Heart left ventricle (tissue), 16 donors: Measurements from ENCODE around the gene ZNF488. TPM values are rescaled to one million over a fixed set of nuclear protein-coding genes. Genes with fewer than 3 reads are reported as not detected.

ENCODE experiments used
- ATAC-seq, 4 donors: fragments of 200-7000 bp; cut with Tn5 transposase; one replicate each; pipeline ENCODE4 v1.9.1; 2020 to 2022; ENCODE audit warnings: moderate library complexity in 4 of 4, mild to moderate bottlenecking in 3 of 4, moderate number of reproducible peaks in 1 of 4
- DNase-seq, 5 donors: peaks; one replicate each; pipeline ENCODE4 v3.0.0-alpha.2; 2020
- H3K27ac ChIP-seq, 12 donors: fragments of 200-600 bp; sonication (generic) in 4 of 12; one replicate each; pipeline versions ENCODE4 v1.5.0 to v1.8.0; 2016 to 2022; ENCODE audit warnings: mild to moderate bottlenecking in 2 of 12
- H3K27me3 ChIP-seq, 9 donors: fragments of 200-600 bp; sonication (generic) in 2 of 9; one replicate each; pipeline versions ENCODE4 v1.5.1 to v1.8.0; 2016 to 2022; ENCODE audit warnings: mild to moderate bottlenecking in 3 of 9
- H3K36me3 ChIP-seq, 9 donors: fragments of 200-600 bp; sonication (generic) in 2 of 9; one replicate each; pipeline versions ENCODE4 v1.5.0 to v1.8.0; 2018 to 2022; ENCODE audit warnings: mild to moderate bottlenecking in 2 of 9
- H3K4me1 ChIP-seq, 12 donors: fragments of 200-600 bp; sonication (generic) in 4 of 12; one replicate each; pipeline versions ENCODE4 v1.5.0 to v1.8.0; 2016 to 2022; ENCODE audit warnings: mild to moderate bottlenecking in 3 of 12
- H3K4me3 ChIP-seq, 12 donors: fragments of 200-600 bp; sonication (generic) in 4 of 12; one replicate each; pipeline versions ENCODE4 v1.5.0 to v1.8.0; 2017 to 2022; ENCODE audit warnings: mild to moderate bottlenecking in 9 of 12, moderate library complexity in 4 of 12
- H3K9me3 ChIP-seq, 12 donors: fragments of 200-600 bp; sonication (generic) in 4 of 12; one replicate each; pipeline versions ENCODE4 v1.5.0 to v1.8.0; 2016 to 2022; ENCODE audit warnings: mild to moderate bottlenecking in 1 of 12
- POLR2A ChIP-seq, 2 donors: fragments of 450-650 bp; IDR thresholded peaks; one replicate each; pipeline ENCODE4 v1.6.1; 2017; ENCODE audit warnings: antibody characterized with exemption in 2 of 2, mild to moderate bottlenecking in 2 of 2, moderate library complexity in 2 of 2
- WGBS, 4 donors: extraction: QIAGEN DNeasy Blood & Tissue Kit in 2 of 4; methylation state at CpG; one replicate each; pipeline versions ENCODE4 v1.1.5 to v1.1.7; 2013 to 2018; 5-methylcytosine and 5-hydroxymethylcytosine counted together
- intact Hi-C, 10 donors: fragments of 100-400 bp; cut with DNase I; formaldehyde crosslinking; loops; one replicate each; pipeline versions ENCODE4 v1.11.1 to v1.14.2; 2022
- polyA plus RNA-seq, 2 donors: library from polyadenylated mRNA; stranded (reverse); fragments of 200-250 nt; gene quantifications; one replicate each; pipeline ENCODE4 v1.2.3, GENCODE V29; 2013
- total RNA-seq, 9 donors: library from RNA; depleted of rRNA in 2 of 9; stranded (reverse); fragments of >200 nt in 2 of 9; fragmentation: NEBNext Ultra II Directional in 3 of 9; extraction: Animal tissue kit (Norgen Biotek cat#: 25700) in 3 of 9; gene quantifications; one replicate each; pipeline versions ENCODE4 v1.1.0 to v1.2.4, GENCODE V29; 2016 to 2023
- TF ChIP-seq, protein P1 (sequence below), 12 donors: fragments of 200-600 bp; sonication (generic) in 4 of 12; IDR thresholded peaks; one replicate each; pipeline versions ENCODE4 v1.5.0 to v1.8.0; 2018 to 2022; ENCODE audit warnings: antibody characterized with exemption in 12 of 12, mild to moderate bottlenecking in 5 of 12
- donor health status: ischemic (EF 13 %, LVEDD 7.1; RV severe dilation, severe dysfunction).
- donor health status: healthy with polysubstance abuse.
- donor health status: DM: no; HTN: yes; CAD: no.
- donor health status: DM: no; HTN: no; CAD: no.
- donor health status: ischemic (EF 25% LVEDD 6.9; RV normal size, moderate dysfunction).
- donor health status: ischemic (EF 25% LVEDD 5.7; RV mildly dilated, moderate dysfunction).
- donor health status: healthy.
- donor health status: DM: yes; HTN: yes; CAD: no.
- donor health status: ischemic (EF 35%, LVEDD 5.7; RV mildly dilated, moderate dysfunction).
- donor health status: nonischemic (EF 11% LVEDD 7.7; RV severe dilation, severe dysfunction).
- donor health status: DM: yes; HTN: yes; CAD: no.
- donor health status: PGD.
- donor health status: ischemic (EF 29% LVEDD 5.4; RV normal size, mild dysfunction).
- donor health status: nonischemic (EF 23%, LVEDD 6.1; RV moderate dilation, normal function).

ZNF488 gene
- total and polyA plus RNA-seq, 11 donors: 0.06 to 0.25 (median 0.08) TPM; not detected in 6

DNA sequence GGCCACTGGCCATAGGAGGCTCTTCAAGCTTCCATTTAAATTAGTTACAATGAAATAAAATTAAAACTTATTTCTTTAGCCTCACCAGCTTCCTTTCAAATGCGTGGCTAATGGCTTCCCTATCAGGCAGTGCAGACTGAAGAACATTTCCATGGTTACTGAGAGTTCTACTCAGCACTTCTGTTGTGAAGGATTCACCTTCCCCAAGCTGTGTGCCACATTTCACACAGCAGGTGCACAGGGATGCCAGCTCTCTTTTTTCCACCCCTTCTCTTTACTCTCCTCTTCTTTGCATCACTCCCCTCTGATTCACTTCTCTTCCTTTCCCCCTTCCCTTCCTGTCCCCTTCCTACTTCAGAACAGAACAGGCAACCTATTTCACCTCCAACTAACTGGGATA lies 61.0 kb downstream of the ZNF488 start:
- Histone ChIP-seq H3K27me3 (peaks cover 0 to 16% (median 0%) of the 10 kb centered on the region in 9 donors), H3K4me1 (peaks cover 0 to 13% (median 0%) of the 10 kb centered on the region in 12 donors), H3K27ac (no peak overlapping the region), H3K9me3 (no peaks in the 10 kb centered on the region), H3K36me3 (no peaks in the 10 kb centered on the region), H3K4me3 (no peak overlapping the region)
- DNase-seq (no peak), ATAC-seq (no peak)
- TF ChIP-seq POLR2A (IDR thresholded peaks at IDR 0.05): no peak
- TF ChIP-seq, protein P1, sequence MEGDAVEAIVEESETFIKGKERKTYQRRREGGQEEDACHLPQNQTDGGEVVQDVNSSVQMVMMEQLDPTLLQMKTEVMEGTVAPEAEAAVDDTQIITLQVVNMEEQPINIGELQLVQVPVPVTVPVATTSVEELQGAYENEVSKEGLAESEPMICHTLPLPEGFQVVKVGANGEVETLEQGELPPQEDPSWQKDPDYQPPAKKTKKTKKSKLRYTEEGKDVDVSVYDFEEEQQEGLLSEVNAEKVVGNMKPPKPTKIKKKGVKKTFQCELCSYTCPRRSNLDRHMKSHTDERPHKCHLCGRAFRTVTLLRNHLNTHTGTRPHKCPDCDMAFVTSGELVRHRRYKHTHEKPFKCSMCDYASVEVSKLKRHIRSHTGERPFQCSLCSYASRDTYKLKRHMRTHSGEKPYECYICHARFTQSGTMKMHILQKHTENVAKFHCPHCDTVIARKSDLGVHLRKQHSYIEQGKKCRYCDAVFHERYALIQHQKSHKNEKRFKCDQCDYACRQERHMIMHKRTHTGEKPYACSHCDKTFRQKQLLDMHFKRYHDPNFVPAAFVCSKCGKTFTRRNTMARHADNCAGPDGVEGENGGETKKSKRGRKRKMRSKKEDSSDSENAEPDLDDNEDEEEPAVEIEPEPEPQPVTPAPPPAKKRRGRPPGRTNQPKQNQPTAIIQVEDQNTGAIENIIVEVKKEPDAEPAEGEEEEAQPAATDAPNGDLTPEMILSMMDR (IDR thresholded peaks at IDR 0.05): no peak
- WGBS, 4 donors: 59 to 67% (median 65%) methylated on average over 1 of the region's 1 CpG
- intact Hi-C loops: no loop called here

DNA sequence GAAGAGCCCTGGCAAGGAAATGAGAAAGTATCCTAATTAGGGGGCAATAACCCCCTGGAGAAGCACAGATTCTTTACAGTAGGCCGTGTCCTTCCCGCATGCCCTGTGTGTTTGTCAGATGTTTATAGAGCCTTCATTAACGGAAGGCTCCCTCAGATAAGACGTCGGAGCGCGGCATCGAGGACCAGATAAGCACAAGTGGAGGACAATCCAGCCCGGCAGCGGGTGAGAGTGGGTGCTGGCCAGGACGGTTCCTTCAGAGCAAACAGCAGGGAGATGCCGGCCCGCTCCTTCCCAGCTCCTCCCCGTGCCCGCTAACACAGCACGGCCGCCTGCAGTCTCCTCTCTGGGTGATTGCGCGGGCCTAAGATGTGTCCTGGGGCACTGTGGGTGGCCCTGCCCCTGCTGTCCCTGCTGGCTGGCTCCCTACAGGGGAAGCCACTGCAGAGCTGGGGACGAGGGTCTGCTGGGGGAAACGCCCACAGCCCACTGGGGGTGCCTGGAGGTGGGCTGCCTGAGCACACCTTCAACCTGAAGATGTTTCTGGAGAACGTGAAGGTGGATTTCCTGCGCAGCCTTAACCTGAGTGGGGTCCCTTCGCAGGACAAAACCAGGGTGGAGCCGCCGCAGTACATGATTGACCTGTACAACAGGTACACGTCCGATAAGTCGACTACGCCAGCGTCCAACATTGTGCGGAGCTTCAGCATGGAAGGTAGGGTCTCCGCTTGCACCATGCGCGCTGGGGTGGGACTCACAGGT lies 61.6 kb downstream of the ZNF488 start, which contains the start of gene GDF2:
TSS of gene GDF2 (plus strand) at position 155 of the 762 bp plus-strand sequence. CDS start at position 370, 215 bp downstream.
- no peak within 1 kb of the TSS for H3K27ac ChIP-seq
- peaks cover 0 to 16% (median 0%) of the 10 kb centered on the region in 9 donors for H3K27me3 ChIP-seq
- H3K36me3 ChIP-seq: no peaks in the 10 kb centered on the region
- TF ChIP-seq POLR2A (IDR thresholded peaks at IDR 0.05): no peak
- TF ChIP-seq, protein P1 (IDR thresholded peaks at IDR 0.05): no peak
- H3K4me1 ChIP-seq: peaks cover 0 to 13% (median 0%) of the 10 kb centered on the region in 12 donors
- no peaks in the 10 kb centered on the region for H3K9me3 ChIP-seq
- ATAC-seq (no peak), DNase-seq (no peak)
- intact Hi-C loops: no loop called here
- 59 to 63% (median 63%) methylated on average over 34 to 35 of the region's 35 CpGs for WGBS, 4 donors
- H3K4me3 ChIP-seq: no peak within 1 kb of the TSS

DNA sequence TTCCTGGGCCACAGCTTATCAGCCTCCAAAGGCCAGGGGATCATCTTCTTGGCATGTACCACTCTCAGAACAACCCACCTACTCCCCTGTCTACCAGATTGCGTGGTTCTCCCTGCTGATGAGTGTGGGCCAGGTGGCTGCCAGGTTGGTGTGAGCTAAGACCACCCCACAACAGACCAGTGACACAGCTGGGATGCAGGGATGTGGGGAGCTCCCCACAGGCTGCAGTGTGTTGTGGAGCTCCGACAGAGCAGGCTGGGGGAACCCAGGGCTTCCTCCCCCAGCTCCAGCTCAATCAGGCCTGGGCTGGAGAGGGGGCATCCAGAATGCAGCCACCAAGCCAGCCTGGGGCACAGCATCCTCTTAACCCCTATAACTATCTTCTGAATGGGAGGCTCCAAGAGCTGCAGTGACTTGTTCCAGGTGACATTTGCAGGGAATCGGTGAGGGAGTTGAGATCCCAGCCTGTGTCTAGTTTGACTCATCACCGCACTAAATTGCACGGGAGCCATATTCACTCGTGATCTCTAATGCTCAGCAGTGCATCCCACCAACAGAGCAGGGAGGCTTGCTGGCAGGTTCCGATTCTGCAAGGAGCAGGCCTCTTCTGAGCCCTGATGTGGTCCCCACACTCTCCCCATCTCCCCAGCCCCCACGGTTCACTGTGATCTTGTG lies 62.4 kb downstream of the ZNF488 start:
- no peak for TF ChIP-seq POLR2A (IDR thresholded peaks at IDR 0.05)
- TF ChIP-seq, protein P1 (IDR thresholded peaks at IDR 0.05): no peak
- peaks cover 0 to 16% (median 0%) of the 10 kb centered on the region in 9 donors for H3K27me3 ChIP-seq
- peaks cover 0 to 8% (median 0%) of the 10 kb centered on the region in 12 donors for H3K4me1 ChIP-seq
- H3K9me3 ChIP-seq: no peaks in the 10 kb centered on the region
- no peaks in the 10 kb centered on the region for H3K36me3 ChIP-seq
- WGBS, 4 donors: 64 to 78% (median 76%) methylated on average over 5 to 8 of the region's 8 CpGs
- H3K27ac ChIP-seq: no peak overlapping the region
- intact Hi-C loops: no loop called here
- DNase-seq (no peak), ATAC-seq (peak in 1 of 4 donors; percentile 6)
- H3K4me3 ChIP-seq: no peak overlapping the region

DNA sequence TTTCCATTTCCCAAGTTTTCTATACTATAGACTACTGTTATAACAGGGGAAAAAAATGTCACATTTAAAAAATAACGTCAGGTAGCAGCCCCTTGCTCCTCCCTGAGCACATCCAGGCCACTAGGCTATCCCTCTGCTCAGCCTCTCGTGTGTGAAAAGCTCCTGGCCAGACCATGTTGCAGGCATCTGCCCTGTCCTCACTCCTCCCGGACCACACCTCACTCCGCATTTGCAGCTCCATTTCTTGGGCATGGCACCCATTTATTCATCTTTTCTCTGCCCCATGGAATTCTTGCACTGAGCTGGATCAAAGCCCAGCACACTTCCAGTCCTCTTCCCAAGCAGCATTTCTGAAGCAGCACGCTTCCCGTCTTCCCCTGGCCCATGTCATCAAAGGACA lies 63.3 kb downstream of the ZNF488 start:
- no peak for TF ChIP-seq POLR2A (IDR thresholded peaks at IDR 0.05)
- TF ChIP-seq, protein P1 (IDR thresholded peaks at IDR 0.05): no peak

More for the DNA sequence above, 63.3 kb downstream of the ZNF488 start:
- WGBS, 4 donors: 31 to 54% (median 44%) methylated on average over 6 of the region's 6 CpGs
- Histone ChIP-seq H3K4me1 (peaks cover 0 to 5% (median 0%) of the 10 kb centered on the region in 12 donors), H3K4me3 (no peak overlapping the region), H3K9me3 (no peaks in the 10 kb centered on the region), H3K36me3 (no peaks in the 10 kb centered on the region), H3K27ac (no peak overlapping the region), H3K27me3 (peaks cover 0 to 16% (median 0%) of the 10 kb centered on the region in 9 donors)
- ATAC-seq (no peak), DNase-seq (no peak)
- intact Hi-C loops: no loop called here
